HG03066 (cell line): ENCODE results near the gene NTN3.

Experiments used
- ATAC-seq: cut with Tn5 transposase; IDR thresholded peaks from one replicate; pipeline ENCODE4 v1.9.1; 2021; ENCODE audit warnings: low read depth; ENCODE audit not compliant: unreplicated experiment

NTN3 gene

GRCh38 chr16:2465653-2466415 lies 5.3 kb upstream of the NTN3 start:
- no peak for ATAC-seq

GRCh38 chr16:2466667-2467527 lies 4.2 kb upstream of the NTN3 start:
- ATAC-seq, result no peak

DNA sequence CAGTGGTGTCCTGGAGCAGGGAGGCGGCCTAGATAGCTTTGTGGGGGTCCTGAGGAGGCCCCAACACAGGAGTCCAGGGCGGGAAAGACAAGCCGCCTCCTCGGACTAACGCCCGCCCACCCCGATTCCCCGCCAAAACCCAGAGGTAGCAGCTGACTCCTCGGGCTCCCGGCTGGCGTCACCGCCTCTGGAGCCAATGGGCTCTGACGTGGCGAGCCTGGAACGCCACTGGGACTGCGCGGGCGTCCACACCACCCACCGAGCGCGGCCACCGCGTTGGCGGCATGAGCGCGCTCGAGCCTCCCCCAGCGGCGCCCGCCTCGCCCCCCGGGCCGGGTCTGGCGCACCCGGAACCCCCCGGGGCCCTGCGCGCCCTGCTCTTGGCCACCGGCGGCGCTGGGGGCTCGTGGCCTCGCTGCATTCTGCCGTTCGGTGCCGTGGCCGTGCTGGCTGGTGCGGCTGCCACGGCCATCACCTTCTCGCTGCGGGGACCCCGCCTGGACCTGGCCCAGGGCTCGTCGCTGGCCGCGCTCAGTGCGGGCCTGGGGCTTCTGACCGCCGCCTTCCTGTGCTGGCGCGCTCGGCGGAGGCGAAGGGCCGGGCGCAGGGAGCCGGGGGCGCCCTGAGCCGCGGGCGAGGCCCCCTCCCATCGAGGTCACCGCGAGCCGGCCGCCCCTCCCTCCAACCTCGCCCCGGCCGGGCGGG lies 3.4 kb upstream of the NTN3 start:
- no peak for ATAC-seq

GRCh38 chr16:2468233-2468724 lies 2.8 kb upstream of the NTN3 start:
- no peak for ATAC-seq

- no peak for ATAC-seq
Measured at GRCh38 chr16:2468725-2469398, 2.2 kb upstream of the NTN3 start.

DNA sequence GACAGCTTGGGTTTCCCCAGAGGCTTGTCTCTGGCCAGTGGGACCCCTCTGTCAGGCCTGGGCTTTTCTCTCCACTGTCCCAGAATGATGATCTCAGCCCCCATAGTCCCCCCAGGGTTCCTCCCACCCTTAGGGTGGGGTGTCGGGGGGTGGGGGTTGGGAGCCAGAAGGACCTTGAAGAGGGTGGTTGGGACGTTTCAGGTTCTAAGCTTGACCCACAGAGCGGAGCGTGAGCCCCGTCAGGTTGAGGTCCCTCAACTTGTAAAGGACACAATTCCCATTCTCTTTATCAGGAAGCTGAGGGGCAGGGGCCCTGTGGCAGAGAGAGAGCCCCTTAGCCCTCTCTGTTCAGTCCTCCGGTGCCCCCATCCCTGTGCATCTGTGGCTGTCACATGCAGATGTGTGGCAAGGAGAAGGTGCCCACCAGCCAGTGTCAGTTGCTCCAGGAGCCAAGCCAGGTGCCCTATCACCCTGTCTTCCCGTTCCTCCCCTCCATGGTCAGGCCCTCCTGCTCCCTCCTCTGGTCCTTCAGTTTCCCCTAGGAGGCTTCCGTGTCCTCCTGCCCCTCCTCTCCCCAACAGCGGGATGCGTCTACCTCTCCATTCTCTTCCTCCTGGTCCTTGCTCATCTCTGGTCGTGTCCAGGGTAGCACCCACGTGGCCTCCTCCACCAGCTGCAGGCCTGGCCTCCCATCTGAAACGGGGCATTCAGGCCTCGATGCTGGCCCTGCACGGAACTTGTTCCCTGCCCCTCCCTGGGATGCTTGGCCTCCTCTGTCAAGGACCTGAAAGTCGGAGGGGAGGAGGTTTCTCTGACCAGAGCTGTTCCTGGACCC lies 1.5 kb upstream of the NTN3 start:
- no peak for ATAC-seq

- ATAC-seq, result no peak
Measured at GRCh38 chr16:2470234-2470601, 879 bp upstream of the NTN3 start.

- ATAC-seq, result no peak
Measured at GRCh38 chr16:2470603-2471015, 488 bp upstream of the NTN3 start.

DNA sequence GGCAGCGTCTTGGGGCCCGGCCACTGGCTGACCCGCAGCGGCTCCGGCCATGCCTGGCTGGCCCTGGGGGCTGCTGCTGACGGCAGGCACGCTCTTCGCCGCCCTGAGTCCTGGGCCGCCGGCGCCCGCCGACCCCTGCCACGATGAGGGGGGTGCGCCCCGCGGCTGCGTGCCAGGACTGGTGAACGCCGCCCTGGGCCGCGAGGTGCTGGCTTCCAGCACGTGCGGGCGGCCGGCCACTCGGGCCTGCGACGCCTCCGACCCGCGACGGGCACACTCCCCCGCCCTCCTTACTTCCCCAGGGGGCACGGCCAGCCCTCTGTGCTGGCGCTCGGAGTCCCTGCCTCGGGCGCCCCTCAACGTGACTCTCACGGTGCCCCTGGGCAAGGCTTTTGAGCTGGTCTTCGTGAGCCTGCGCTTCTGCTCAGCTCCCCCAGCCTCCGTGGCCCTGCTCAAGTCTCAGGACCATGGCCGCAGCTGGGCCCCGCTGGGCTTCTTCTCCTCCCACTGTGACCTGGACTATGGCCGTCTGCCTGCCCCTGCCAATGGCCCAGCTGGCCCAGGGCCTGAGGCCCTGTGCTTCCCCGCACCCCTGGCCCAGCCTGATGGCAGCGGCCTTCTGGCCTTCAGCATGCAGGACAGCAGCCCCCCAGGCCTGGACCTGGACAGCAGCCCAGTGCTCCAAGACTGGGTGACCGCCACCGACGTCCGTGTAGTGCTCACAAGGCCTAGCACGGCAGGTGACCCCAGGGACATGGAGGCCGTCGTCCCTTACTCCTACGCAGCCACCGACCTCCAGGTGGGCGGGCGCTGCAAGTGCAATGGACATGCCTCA lies 773 bp downstream of the NTN3 start:
- no peak for ATAC-seq

DNA sequence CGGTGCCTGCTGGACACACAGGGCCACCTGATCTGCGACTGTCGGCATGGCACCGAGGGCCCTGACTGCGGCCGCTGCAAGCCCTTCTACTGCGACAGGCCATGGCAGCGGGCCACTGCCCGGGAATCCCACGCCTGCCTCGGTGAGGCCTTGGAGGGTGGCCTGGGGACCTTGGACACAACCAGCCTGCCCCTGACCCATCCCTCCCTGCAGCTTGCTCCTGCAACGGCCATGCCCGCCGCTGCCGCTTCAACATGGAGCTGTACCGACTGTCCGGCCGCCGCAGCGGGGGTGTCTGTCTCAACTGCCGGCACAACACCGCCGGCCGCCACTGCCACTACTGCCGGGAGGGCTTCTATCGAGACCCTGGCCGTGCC lies 1.4 kb downstream of the NTN3 start:
- no peak for ATAC-seq

DNA sequence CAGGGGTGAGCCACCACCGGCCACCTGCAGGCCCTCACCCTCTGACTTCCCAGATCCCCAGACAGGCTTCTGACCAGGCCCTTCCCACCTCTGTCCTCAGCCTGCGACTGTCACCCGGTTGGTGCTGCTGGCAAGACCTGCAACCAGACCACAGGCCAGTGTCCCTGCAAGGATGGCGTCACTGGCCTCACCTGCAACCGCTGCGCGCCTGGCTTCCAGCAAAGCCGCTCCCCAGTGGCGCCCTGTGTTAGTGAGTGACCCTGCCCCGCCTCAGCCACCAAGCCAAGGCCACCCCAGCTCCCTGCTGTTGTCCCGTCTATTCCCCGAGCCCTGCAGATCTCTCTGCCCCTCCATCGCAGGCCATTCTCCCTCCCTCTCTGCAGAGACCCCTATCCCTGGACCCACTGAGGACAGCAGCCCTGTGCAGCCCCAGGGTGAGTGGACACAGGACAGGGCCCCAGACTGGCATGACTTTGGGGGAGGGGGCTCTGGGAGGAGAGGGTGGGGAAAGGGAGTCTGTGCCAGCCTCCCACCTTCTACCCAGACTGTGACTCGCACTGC lies 1.9 kb downstream of the NTN3 start:
- no peak for ATAC-seq

- no peak for ATAC-seq
Measured at GRCh38 chr16:2473446-2473926, 2.4 kb downstream of the NTN3 start.

- ATAC-seq, result no peak
Measured at GRCh38 chr16:2473999-2474876, 3.1 kb downstream of the NTN3 start.

- ATAC-seq, result no peak
Measured at GRCh38 chr16:2474877-2475412, 3.8 kb downstream of the NTN3 start, which contains the start of gene TBC1D24. Gene TBC1D24, plus strand, starts transcription at chr16:2475127. Its CDS starts 21,022 bp downstream, at chr16:2496149.

GRCh38 chr16:2475413-2476344 lies 4.6 kb downstream of the NTN3 start:
- ATAC-seq, result no peak

GRCh38 chr16:2476345-2476720 lies 5.2 kb downstream of the NTN3 start:
- no peak for ATAC-seq
